Measurements from ENCODE around the gene CDK14. TPM values are rescaled to one million over a fixed set of nuclear protein-coding genes. Genes with fewer than 3 reads are reported as not detected.

The CDK14 gene
- total and polyA plus RNA-seq, 2 of the 8 experiments (the other 6 are each of a cell fraction or from before 2014, with no cell fraction given): 5.5 to 47.3 TPM

DNA sequence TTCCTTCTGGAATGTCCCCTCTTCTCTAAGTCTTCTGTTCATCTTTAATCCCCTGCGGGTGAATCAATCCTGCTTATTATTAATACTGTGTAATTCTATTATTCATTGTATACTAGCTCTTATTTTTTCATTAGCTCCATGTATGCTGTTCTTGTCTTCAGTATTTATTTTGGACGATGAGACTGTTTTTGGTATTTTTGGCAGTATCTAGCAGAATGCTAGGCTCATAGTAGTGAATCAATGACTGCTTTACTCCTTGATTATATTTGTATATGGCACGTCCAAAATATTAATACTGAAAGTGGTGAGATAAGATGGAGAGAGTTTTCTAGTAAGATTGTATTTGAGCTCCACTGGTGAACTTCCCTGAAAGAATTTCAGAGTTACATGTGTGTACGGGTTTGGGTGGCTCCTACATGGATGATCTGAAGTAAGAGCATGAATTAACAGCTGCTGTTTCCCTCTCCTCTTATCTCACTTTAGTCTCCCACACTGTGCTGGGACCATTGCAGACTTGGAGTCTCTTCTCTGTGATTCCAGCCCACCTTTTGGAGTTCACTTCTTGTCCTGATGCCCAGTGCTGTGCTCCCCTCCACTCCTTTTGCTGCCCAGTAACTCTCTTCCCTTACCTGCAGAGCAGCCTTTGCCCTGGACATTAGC, 226.0 kb downstream of the CDK14 start:
- Histone ChIP-seq H4K91ac (replicated peaks; ENCODE audit: insufficient read length, low read length) (no peak overlapping the region), H3K23ac (ENCODE audit: insufficient read length) (no peak overlapping the region), H3K56ac (replicated peaks; ENCODE audit: insufficient read length, low read depth, low read length) (no peak overlapping the region), H3K79me2 (ENCODE audit: control insufficient read depth in 1 of 2, insufficient read depth in 2 of 2, low read length in 2 of 2) (no peaks in the 10 kb centered on the region), H3K27me3 (replicated peaks in 1 of 4; ENCODE audit: control insufficient read depth in 3 of 4, extremely low read depth in 1 of 4, insufficient read depth in 3 of 4, low read length in 3 of 4) (no peaks in the 10 kb centered on the region), H2BK15ac (ENCODE audit: low read length) (no peak overlapping the region), H4K20me1 (replicated peaks in 1 of 2; ENCODE audit: control insufficient read depth in 1 of 2, insufficient read depth in 2 of 2, low read length in 2 of 2) (no peaks in the 10 kb centered on the region), H2BK5ac (ENCODE audit: low read depth, low read length) (no peak overlapping the region), H3K23me2 (ENCODE audit: low read depth, low read length) (no peaks in the 10 kb centered on the region), H3K4me3 (ENCODE audit: extremely low read depth in 1 of 4, insufficient read depth in 2 of 4, low read depth in 3 of 4, low read length in 4 of 4) (no peak overlapping the region), H3K14ac (ENCODE audit: insufficient read length) (no peak overlapping the region), H2BK120ac (replicated peaks; ENCODE audit: low read depth, low read length) (no peak overlapping the region), H4K5ac (ENCODE audit: insufficient read length, low read depth, low read length) (no peak overlapping the region), H2AK5ac (ENCODE audit: low read depth, low read length) (no peak overlapping the region), H3K27ac (ENCODE audit: low read depth, low read length) (no peak overlapping the region), H3K9me3 (ENCODE audit: insufficient read depth in 2 of 2, low read depth in 1 of 2, low read length in 1 of 2) (no peaks in the 10 kb centered on the region), H2BK12ac (ENCODE audit: low read depth, low read length) (no peak overlapping the region), H3K9ac (replicated peaks in 1 of 4; ENCODE audit: extremely low read depth in 1 of 4, low read depth in 3 of 4, low read length in 3 of 4) (no peak overlapping the region), H3K4ac (replicated peaks; ENCODE audit: insufficient read length, low read depth, low read length) (no peak overlapping the region), H3K36me3 (ENCODE audit: control insufficient read depth in 2 of 4, insufficient read depth in 4 of 4, low read length in 3 of 4) (0 out of 8 replicates have a peak, but pooled peaks cover 0 to 2% (median 0%) of the 10 kb centered on the region in 4 experiments), H3K18ac (ENCODE audit: extremely low read depth, low read length) (no peak overlapping the region), H4K8ac (ENCODE audit: extremely low read depth, insufficient read depth, low read length) (no peak overlapping the region), H3K79me1 (ENCODE audit: low read depth, low read length) (no peaks in the 10 kb centered on the region), H2AFZ (ENCODE audit: low read length) (no peak overlapping the region), H2BK20ac (ENCODE audit: low read length) (no peak overlapping the region), H3K4me1 (replicated peaks in 1 of 4; ENCODE audit: control insufficient read depth in 3 of 4, insufficient read depth in 4 of 4, low read length in 3 of 4) (peaks cover 0 to 5% (median under 1%) of the 10 kb centered on the region in 4 experiments; a peak in 2 of 7 replicates), H3K4me2 (ENCODE audit: insufficient read depth in 1 of 2, low read depth in 2 of 2, low read length in 2 of 2) (no peak overlapping the region)
- WGBS, 2 experiments (ENCODE audit: extremely low coverage in 1 of 2, insufficient coverage in 1 of 2, insufficient read length in 1 of 2, insufficient replicate concordance in 2 of 2, low coverage in 1 of 2, low lambda C conversion rate in 2 of 2, missing lambda C conversion rate in 1 of 2): 92% methylated on average over 4 of the region's 4 CpGs; no CpG with 5 or more reads in 1 of the 2 experiments
- FAIRE-seq (no peak), DNase-seq (ENCODE audit: low read depth in 1 of 2, low spot score in 2 of 2) (no peak)
- ChIA-PET POLR2A (ENCODE audit: partially characterized antibody) (no interaction called here), CTCF (ENCODE audit: partially characterized antibody) (interaction anchor here (0.5 kb wide), 1 partner anchor 264 kb away, joined by 3 read pairs; no protein-coding TSS in a partner anchor)
- TF ChIP-seq RBBP5 (IDR thresholded peaks at IDR 0.05; ENCODE audit: borderline replicate concordance, low read depth, low read length) (no peak), EGR1 (IDR thresholded peaks at IDR 0.05; ENCODE audit: borderline replicate concordance, low read depth, low read length) (no peak), JUND (IDR thresholded peaks at IDR 0.05; ENCODE audit: low read length) (no peak), TCF12 (IDR thresholded peaks at IDR 0.05; ENCODE audit: low read depth, low read length) (no peak), CBX8 (IDR thresholded peaks at IDR 0.05; ENCODE audit: borderline replicate concordance, low read depth, low read length) (no peak), NANOG (IDR thresholded peaks at IDR 0.05; ENCODE audit: insufficient read depth, low read depth, low read length, poor library complexity, severe bottlenecking) (no peak), TAF7 (optimal IDR thresholded peaks at IDR 0.05; ENCODE audit: borderline replicate concordance, low read depth, low read length) (no peak), SUZ12 (IDR thresholded peaks at IDR 0.05; ENCODE audit: low read length) (no peak), EZH2 (IDR thresholded peaks at IDR 0.05; ENCODE audit: low read depth, low read length, severe bottlenecking) (no peak), CEBPB (IDR thresholded peaks at IDR 0.05; ENCODE audit: low read depth, low read length) (no peak), MAFK (IDR thresholded peaks at IDR 0.05; ENCODE audit: low read depth, low read length) (no peak), JUN (IDR thresholded peaks at IDR 0.05; ENCODE audit: low read depth, low read length) (no peak), HDAC6 (IDR thresholded peaks at IDR 0.05; ENCODE audit: low read depth, low read length) (no peak)
